ENCODE data around the gene PIK3C2G.

- TF ChIP-seq CTCF (IDR thresholded peaks at IDR 0.05) (no peak), POLR2A (IDR thresholded peaks at IDR 0.05) (no peak), EP300 (IDR thresholded peaks at IDR 0.05) (no peak)
These were observed 61.8 kb downstream of the PIK3C2G start for GRCh38 chr12:18323159-18323558.

Data from tibial nerve (tissue), 4 donors.